Upper lobe of left lung (tissue), 6 donors: ENCODE results near the gene GOLGA8N. TPM values are rescaled to one million over a fixed set of nuclear protein-coding genes. Genes with fewer than 3 reads are reported as not detected.
"Not testable (repeated sequence)": the region's sequence is repeated elsewhere in the genome, so short reads cannot be mapped to it uniquely, and the experiment has no call there.

Experiments used
- ATAC-seq, 2 donors: fragments of 200-7000 bp; cut with Tn5 transposase; one replicate each; pipeline ENCODE4 v1.9.1; 2022; ENCODE audit warnings: mild to moderate bottlenecking in 2 of 2, moderate library complexity in 2 of 2; ENCODE audit not compliant: low FRiP score in 2 of 2
- DNase-seq, 2 donors: peaks; one replicate each; pipeline ENCODE4 v3.0.0-alpha.2; 2019 to 2020
- H3K27ac ChIP-seq, 4 donors: fragments of 200-600 bp; sonication (generic); one replicate each; pipeline ENCODE4 v1.5.1; 2016 to 2019
- H3K27me3 ChIP-seq, 4 donors: fragments of 200-600 bp; sonication (generic); one replicate each; pipeline ENCODE4 v1.5.1; 2017 to 2019
- H3K36me3 ChIP-seq, 4 donors: fragments of 200-600 bp; sonication (generic); one replicate each; pipeline ENCODE4 v1.5.1; 2016 to 2019
- H3K4me1 ChIP-seq, 4 donors: fragments of 200-600 bp; sonication (generic); one replicate each; pipeline ENCODE4 v1.5.1; 2018 to 2019
- H3K4me3 ChIP-seq, 4 donors: fragments of 200-600 bp; sonication (generic); one replicate each; pipeline ENCODE4 v1.5.1; 2017 to 2019; ENCODE audit warnings: mild to moderate bottlenecking in 2 of 4, moderate library complexity in 1 of 4
- H3K9me3 ChIP-seq, 4 donors: fragments of 200-600 bp; sonication (generic); one replicate each; pipeline ENCODE4 v1.5.1; 2018 to 2019
- WGBS, 2 donors: methylation state at CpG; one replicate each; pipeline ENCODE4 v1.1.5; 2017 to 2018; 5-methylcytosine and 5-hydroxymethylcytosine counted together
- total RNA-seq, 6 donors: library from RNA; depleted of rRNA in 4 of 6; stranded (reverse); fragments of >200 nt in 4 of 6; gene quantifications; one replicate each; pipeline versions ENCODE4 v1.1.0 to v1.2.1, GENCODE V29; 2016 to 2021
- donor health status: DM: no; HTN: no; CAD: no; lungs with moderate emphysema.
- donor health status: DM: no; HTN: yes; CAD: no; lungs with severe emphysema.

GOLGA8N gene
- 10 to 100 TPM in 4 of 6 donors, 1 to 10 TPM in 2; 5.9 to 58.7 (median 14.6) TPM for total RNA-seq

DNA sequence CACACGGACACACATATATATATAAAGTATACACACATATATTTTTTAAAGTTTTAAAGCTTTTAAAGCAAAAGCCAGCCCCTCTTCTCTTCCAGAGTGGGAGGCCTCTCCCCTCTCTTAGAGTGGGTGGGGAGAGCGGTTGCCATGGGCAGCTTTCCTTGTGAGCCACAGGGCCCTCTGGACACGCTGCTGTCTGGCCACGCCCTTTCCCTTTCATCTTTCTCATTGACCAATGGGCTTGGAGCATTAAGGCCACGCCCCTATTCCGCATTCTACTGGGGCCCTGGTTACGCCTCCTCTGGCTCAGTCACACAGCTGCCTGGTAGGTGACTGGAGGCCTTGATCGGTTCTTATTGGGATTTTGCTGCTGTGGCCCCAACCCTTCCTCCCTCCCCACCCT, at the start of gene GOLGA8N:
GOLGA8N (plus strand) TSS at position 306 of the 400 bp plus-strand sequence.
- H3K9me3 ChIP-seq, DNase-seq, ATAC-seq, H3K4me3 ChIP-seq, H3K27ac ChIP-seq, H3K36me3 ChIP-seq, H3K4me1 ChIP-seq, H3K27me3 ChIP-seq: not testable (repeated sequence)
- WGBS, 2 donors = 90% methylated on average over 5 of the region's 8 CpGs; no CpG with 5 or more reads in 1 of the 2 donors

DNA sequence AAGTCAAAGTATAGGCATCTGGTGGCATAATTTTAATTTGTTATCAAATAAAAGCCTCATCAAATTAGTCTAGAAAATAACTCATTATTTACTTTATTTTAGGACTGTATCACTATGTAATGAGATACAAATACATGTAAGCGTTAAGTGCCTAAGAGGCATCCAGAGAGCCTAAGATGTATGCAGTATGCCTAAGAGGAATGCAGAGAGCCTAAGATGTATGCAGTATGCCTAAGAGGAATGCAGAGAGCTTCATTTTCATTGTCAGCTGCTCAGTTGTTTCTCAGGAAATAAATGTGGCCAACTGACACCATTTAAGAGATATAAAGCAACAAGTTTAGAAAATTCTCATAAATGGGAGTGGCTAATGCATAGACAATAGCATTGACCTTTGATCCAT, 49.8 kb upstream of the GOLGA8N start:
- H3K4me3 ChIP-seq, H3K9me3 ChIP-seq, ATAC-seq, H3K36me3 ChIP-seq, H3K4me1 ChIP-seq, DNase-seq, H3K27me3 ChIP-seq, H3K27ac ChIP-seq: not testable (repeated sequence)
- no CpG with 5 or more reads among the region's 1 CpG for WGBS, 2 donors

DNA sequence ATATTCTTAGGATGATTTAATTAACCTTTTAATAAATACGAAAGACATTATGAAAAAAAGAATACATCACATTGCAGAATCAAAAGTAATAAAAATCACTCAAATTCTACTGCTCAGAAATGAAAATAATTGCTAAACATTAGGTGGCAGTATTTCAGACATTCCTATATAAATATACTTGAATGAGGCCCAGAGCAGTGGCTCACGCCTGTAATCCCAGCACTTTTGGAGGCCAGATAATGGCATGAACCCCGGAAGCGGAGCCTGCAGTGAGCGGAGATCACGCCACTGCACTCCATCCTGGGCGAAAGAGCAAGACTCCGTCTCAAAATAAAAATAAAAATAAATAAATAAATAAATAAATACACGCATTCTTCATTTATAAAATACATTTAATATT, 48.1 kb upstream of the GOLGA8N start:
- H3K27ac ChIP-seq, DNase-seq, ATAC-seq, H3K36me3 ChIP-seq, H3K27me3 ChIP-seq, H3K4me3 ChIP-seq, H3K4me1 ChIP-seq, H3K9me3 ChIP-seq: not testable (repeated sequence)
- no CpG with 5 or more reads among the region's 9 CpGs for WGBS, 2 donors

DNA sequence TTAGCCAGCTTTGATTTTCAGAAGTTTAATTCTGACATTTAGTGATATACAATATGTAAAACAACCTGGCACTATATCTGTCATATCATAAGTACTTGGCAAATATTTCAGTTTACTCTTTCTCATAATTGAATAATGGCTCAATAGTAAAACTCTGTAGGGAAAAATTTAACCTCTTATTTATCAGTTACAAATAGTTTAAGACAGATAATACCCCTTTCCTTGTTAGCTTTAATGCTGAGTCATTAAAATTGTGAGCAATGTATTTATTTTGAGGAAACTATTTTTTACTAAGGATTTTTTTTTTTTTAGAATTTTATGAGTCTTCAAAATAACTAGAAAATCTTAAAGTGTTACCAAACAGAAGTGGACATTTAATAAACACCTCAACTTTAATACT, 38.7 kb upstream of the GOLGA8N start:
- H3K27me3 ChIP-seq, H3K9me3 ChIP-seq, H3K27ac ChIP-seq, H3K4me3 ChIP-seq, ATAC-seq, H3K36me3 ChIP-seq, H3K4me1 ChIP-seq, DNase-seq: not testable (repeated sequence)

DNA sequence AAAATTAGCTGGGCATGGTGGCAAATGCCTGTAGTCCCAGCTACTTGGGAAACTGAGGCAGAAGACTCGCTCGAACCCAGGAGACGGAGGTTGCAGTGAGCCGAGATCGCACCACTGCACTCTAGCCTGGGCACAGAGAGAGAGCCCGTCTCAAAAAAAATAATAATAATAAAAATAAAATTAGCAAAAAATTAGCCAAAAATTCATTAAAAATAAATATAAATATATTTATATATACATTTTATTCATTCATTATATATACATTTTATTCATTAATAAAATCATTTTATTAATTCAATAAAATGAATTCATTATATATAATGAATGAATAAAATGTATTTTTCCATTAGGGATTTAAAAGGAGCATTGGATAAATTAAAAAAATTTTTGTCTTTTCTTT, 31.1 kb upstream of the GOLGA8N start:
- ATAC-seq, H3K36me3 ChIP-seq, H3K4me1 ChIP-seq, H3K27me3 ChIP-seq, H3K9me3 ChIP-seq, DNase-seq, H3K4me3 ChIP-seq, H3K27ac ChIP-seq: not testable (repeated sequence)
- WGBS, 2 donors = 83 to 97% methylated on average over 6 of the region's 6 CpGs

DNA sequence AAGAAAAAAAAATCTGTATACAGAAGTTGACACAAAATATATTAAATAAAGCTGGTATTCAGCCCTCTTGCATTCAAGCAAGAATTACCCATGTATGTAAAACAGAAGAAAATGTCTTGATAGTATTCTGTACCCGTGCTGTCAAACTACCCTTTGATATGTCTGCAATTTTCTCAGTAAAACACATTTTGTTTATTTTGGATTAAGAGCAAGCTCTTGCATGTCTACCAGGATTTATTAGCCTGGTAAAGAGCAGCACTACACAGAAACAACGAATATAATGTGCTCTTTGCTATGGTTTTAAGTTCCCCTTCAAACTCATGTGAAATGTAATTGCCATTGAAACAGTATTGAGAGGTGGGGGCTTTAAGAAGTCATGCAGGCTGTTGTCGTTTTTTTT, 24.3 kb upstream of the GOLGA8N start:
- H3K27ac ChIP-seq, ATAC-seq, H3K4me3 ChIP-seq, H3K36me3 ChIP-seq, H3K9me3 ChIP-seq, DNase-seq, H3K27me3 ChIP-seq, H3K4me1 ChIP-seq: not testable (repeated sequence)
- 40% methylated on average over 1 of the region's 3 CpGs; no CpG with 5 or more reads in 1 of the 2 donors for WGBS, 2 donors

DNA sequence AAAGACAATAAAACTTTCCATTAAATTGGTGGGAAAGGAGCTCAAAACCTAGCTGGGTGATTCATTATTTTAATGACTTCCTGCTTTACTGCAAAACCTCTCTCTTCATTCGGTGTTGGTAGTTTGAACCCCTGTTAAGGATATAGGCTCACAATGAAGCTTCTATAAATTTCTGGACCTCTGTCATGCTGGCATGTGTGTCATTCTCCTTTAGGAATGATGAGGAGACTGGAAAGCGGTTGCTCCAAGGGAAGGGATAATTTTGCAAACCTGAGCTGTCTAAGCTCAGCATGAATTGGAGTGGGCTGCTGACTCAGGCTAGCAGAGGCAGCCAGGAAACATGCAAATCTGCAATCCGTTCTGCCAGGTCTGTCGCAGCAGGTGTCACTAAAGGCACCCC, 14.8 kb upstream of the GOLGA8N start:
- not testable (repeated sequence) for DNase-seq, H3K4me1 ChIP-seq, H3K4me3 ChIP-seq, H3K36me3 ChIP-seq, H3K9me3 ChIP-seq, ATAC-seq, H3K27me3 ChIP-seq, H3K27ac ChIP-seq
- WGBS, 2 donors = 57 to 100% methylated on average over 1 to 2 of the region's 4 CpGs

DNA sequence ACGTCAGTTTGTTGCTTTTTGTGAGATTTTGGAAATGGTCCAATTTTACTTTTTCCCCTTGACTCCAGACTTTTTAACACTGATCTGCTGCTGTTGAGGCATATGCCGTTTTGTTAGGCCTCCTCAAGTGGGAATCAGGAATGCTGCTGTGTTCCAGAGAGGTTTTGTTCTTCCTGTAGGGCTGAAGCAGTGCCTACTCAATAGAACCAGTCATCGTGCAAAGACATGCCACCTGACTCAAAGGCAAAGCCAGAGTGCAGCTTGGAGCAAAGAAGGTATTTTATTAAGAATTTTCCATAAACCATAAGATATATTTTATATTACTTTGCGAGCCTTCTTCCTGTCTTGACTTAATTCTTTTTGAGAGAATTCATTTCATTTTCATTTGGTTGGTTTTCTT, 7.4 kb upstream of the GOLGA8N start:
- H3K36me3 ChIP-seq, ATAC-seq, H3K27me3 ChIP-seq, H3K9me3 ChIP-seq, H3K4me3 ChIP-seq, H3K27ac ChIP-seq, H3K4me1 ChIP-seq: not testable (repeated sequence)
- DNase-seq = peak in 1 of 2 donors; percentile 24
- 63% methylated on average over 3 of the region's 4 CpGs; no CpG with 5 or more reads in 1 of the 2 donors for WGBS, 2 donors

DNA sequence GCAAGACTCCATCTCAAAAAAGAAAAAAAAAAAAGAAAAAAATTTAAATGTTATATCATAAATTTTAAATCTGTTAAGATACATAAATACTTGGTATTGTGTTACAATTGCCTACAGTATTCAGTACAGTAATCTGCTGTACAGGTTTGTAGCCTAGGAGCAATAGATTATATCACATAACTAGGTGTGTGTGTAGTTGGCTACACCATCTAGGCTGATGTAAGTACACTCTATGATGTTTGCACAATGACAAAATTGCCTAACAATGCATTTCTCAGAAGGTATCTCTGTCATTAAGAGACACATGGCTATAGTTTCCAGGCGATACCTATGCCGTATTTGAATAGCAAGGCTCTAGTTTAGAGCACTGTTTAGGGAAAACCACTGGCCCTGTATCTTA, 16.3 kb downstream of the GOLGA8N start:
- ATAC-seq, DNase-seq, H3K4me1 ChIP-seq, H3K36me3 ChIP-seq, H3K9me3 ChIP-seq, H3K4me3 ChIP-seq, H3K27ac ChIP-seq, H3K27me3 ChIP-seq: not testable (repeated sequence)
- 75 to 85% methylated on average over 2 of the region's 2 CpGs for WGBS, 2 donors

DNA sequence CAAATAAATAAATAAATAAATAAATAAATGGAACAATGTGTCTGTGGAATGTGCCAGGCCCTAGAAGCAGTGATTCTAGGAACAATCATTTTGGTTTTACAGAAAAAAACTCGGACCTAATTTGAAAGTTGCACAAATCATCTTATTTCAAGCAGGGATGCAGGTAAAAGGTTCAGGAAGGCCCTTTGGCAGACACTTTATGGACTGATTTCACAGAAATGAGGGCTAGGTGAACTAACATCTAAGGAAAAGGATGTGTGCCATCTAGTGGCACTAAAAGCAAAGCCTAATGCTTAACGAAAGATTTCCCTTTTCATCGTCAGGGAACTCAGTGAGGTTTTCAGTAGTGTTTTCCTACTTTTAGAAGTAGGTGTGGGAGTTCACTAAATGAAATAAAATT, 17.5 kb downstream of the GOLGA8N start:
- not testable (repeated sequence) for H3K9me3 ChIP-seq, H3K27me3 ChIP-seq, H3K4me3 ChIP-seq, H3K27ac ChIP-seq, DNase-seq, H3K4me1 ChIP-seq, H3K36me3 ChIP-seq
- ATAC-seq = peak in 1 of 2 donors; percentile 58
- WGBS, 2 donors = 0 to 3% methylated on average over 1 to 2 of the region's 3 CpGs

DNA sequence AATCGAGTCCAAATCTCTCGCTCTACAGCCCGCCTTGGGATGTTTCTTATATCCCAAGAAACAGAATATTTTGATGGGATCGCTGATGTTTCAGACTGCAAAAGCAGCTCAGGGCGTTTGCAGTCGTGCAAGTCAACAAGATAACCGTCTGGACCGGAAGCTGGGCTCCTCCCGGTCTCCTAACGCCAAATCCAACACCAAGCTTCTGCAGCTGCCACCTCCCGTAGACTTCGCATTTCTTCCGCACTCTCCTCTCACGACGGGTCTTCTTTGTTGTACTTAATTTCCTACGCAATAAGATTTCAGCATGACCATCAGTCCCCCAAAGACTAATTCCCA, 21.4 kb downstream of the GOLGA8N start:
- not testable (repeated sequence) for H3K27me3 ChIP-seq, H3K4me1 ChIP-seq, H3K36me3 ChIP-seq, H3K9me3 ChIP-seq
- WGBS, 2 donors = 0% methylated on average over 3 to 6 of the region's 16 CpGs
- peak overlapping the region; percentile 70 to 82 (median 80) for H3K27ac ChIP-seq
- peak in 1 of 2 donors; percentile 54 for DNase-seq
- H3K4me3 ChIP-seq = peak overlapping the region in 3 of 4 donors; percentile 56 to 63 (median 56)
- ATAC-seq = peak; percentile 77 to 88
